K562 (cell line): ENCODE data around the gene VLDLR. TPM values are rescaled to one million over a fixed set of nuclear protein-coding genes. Genes with fewer than 3 reads are reported as not detected.

Experiments
- DIDO1 ChIP-seq: fragments of 450-650 bp; IDR thresholded peaks from 2 replicates; pipeline ENCODE4 v1.6.1; 2016; ENCODE audit warnings: low read depth, missing biosample characterization, missing genetic modification characterization
- MCM3 ChIP-seq: fragments of 450-650 bp; IDR thresholded peaks from 2 replicates; pipeline ENCODE4 v1.6.1; 2016
- polyA plus RNA-seq, 8 experiments: library from polyadenylated mRNA; depleted of rRNA in 4 of 8; stranded (reverse) in 5 of 8; unstranded in 3 of 8; fragments of >200 nt; fragmentation: Nextera tagmentation in 2 of 8; fragmentation: Illumina TruSeq in 1 of 8; extraction: Ambion mirVana in 2 of 8; extraction: Trizol in 1 of 8; gene quantifications; 2 replicates each; pipeline versions ENCODE4 v1.2.1 to v1.2.3, GENCODE V29; 2011 to 2014; ENCODE audit warnings: inconsistent platforms in 1 of 8, missing spikeins in 1 of 8
- total RNA-seq, 7 experiments: library from RNA; depleted of rRNA in 6 of 7; stranded (reverse); fragments of >200 nt in 6 of 7; fragmentation: Illumina TruSeq in 2 of 7; extraction: Trizol in 2 of 7; gene quantifications; 2 replicates each; pipeline versions ENCODE4 v1.2.1 to v1.2.3, GENCODE V29; 2011 to 2021; ENCODE audit warnings: low replicate concordance in 1 of 7
- TF ChIP-seq, protein P1 (sequence below), 2 experiments: fragments of 450-650 bp in 1 of 2; sonication (generic) in 1 of 2; formaldehyde crosslinking in 1 of 2; IDR thresholded peaks; 2 replicates each; pipeline versions ENCODE4 v1.7.1 to v1.9.0; 2016 to 2022; ENCODE audit warnings: inconsistent platforms in 1 of 2, mild to moderate bottlenecking in 1 of 2, missing genetic modification reagents in 1 of 2
- TF ChIP-seq, protein P2 (sequence below): fragments of 250-450 bp; sonication (Bioruptor Pico); IDR thresholded peaks from 2 replicates; pipeline ENCODE4 v1.9.0; 2021; ENCODE audit warnings: mild to moderate bottlenecking
- TF ChIP-seq, protein P3 (sequence below): fragments of 200-800 bp; sonication (Bioruptor generic); IDR thresholded peaks from 2 replicates; pipeline ENCODE4 v1.6.1; 2017; ENCODE audit warnings: missing genetic modification characterization, missing compliant biosample characterization
- TF ChIP-seq, protein P4 (sequence below): fragments of 250-450 bp; sonication (Bioruptor Pico); IDR thresholded peaks from 2 replicates; pipeline ENCODE4 v1.4.0; 2020
- TF ChIP-seq, protein P5 (sequence below): fragments of 450-650 bp; conservative IDR thresholded peaks from 2 replicates; pipeline ENCODE4 v1.6.1; 2016; ENCODE audit warnings: missing genetic modification characterization, low read depth, mild to moderate bottlenecking, control low read depth, missing compliant biosample characterization

The VLDLR gene
- total and polyA plus RNA-seq, 9 of the 15 experiments (the other 6 are each of a cell fraction or from before 2014, with no cell fraction given) = 0.03 to 0.58 (median 0.08) TPM

DNA sequence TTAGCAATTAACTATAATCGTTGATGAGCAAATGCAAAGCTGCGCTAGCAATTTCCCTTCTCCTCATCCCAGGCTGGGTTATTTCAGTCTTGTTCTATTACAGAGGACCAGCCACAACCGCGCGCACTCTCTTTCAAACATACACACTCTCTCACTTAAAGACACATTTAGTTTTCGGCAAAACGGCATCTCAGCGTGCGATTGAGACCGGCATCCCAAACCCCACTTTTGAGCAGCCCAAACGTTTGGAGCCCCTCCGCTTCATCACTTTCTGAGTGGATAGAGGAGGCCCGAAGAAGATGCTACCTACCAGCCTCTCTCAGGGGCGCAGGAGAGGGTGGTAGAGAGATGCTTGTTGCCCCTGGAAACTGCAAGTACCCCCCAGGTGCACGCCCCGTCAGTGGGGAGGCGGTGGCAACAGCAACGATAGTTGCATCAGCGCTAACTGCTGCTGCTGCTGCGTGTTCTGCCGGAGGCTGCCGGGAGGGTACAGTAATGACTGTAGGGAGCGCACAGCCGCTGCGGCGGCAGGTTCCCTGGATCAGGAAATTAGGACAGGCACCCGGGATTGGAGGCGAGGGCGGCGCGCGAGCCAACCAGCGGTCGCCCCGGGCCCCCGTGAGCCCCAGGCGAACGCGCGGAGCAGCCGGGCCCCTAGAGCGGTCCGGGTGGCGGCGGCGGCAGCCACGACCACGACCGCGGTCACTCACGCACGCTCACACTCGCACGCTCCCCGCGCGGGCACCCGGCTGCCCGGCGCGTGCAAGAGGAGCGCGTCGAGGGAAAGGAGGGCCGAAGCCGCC lies 467 bp upstream of the VLDLR start (continued):
- TF ChIP-seq, protein P1, sequence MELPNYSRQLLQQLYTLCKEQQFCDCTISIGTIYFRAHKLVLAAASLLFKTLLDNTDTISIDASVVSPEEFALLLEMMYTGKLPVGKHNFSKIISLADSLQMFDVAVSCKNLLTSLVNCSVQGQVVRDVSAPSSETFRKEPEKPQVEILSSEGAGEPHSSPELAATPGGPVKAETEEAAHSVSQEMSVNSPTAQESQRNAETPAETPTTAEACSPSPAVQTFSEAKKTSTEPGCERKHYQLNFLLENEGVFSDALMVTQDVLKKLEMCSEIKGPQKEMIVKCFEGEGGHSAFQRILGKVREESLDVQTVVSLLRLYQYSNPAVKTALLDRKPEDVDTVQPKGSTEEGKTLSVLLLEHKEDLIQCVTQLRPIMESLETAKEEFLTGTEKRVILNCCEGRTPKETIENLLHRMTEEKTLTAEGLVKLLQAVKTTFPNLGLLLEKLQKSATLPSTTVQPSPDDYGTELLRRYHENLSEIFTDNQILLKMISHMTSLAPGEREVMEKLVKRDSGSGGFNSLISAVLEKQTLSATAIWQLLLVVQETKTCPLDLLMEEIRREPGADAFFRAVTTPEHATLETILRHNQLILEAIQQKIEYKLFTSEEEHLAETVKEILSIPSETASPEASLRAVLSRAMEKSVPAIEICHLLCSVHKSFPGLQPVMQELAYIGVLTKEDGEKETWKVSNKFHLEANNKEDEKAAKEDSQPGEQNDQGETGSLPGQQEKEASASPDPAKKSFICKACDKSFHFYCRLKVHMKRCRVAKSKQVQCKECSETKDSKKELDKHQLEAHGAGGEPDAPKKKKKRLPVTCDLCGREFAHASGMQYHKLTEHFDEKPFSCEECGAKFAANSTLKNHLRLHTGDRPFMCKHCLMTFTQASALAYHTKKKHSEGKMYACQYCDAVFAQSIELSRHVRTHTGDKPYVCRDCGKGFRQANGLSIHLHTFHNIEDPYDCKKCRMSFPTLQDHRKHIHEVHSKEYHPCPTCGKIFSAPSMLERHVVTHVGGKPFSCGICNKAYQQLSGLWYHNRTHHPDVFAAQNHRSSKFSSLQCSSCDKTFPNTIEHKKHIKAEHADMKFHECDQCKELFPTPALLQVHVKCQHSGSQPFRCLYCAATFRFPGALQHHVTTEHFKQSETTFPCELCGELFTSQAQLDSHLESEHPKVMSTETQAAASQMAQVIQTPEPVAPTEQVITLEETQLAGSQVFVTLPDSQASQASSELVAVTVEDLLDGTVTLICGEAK (IDR thresholded peaks at IDR 0.05) = no peak
- TF ChIP-seq, protein P1 (CRISPR knock-in tag; IDR thresholded peaks at IDR 0.05) = no peak
- no peak for TF ChIP-seq DIDO1 (tag)
- TF ChIP-seq, protein P2, sequence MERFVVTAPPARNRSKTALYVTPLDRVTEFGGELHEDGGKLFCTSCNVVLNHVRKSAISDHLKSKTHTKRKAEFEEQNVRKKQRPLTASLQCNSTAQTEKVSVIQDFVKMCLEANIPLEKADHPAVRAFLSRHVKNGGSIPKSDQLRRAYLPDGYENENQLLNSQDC = no peak
- TF ChIP-seq, protein P3, sequence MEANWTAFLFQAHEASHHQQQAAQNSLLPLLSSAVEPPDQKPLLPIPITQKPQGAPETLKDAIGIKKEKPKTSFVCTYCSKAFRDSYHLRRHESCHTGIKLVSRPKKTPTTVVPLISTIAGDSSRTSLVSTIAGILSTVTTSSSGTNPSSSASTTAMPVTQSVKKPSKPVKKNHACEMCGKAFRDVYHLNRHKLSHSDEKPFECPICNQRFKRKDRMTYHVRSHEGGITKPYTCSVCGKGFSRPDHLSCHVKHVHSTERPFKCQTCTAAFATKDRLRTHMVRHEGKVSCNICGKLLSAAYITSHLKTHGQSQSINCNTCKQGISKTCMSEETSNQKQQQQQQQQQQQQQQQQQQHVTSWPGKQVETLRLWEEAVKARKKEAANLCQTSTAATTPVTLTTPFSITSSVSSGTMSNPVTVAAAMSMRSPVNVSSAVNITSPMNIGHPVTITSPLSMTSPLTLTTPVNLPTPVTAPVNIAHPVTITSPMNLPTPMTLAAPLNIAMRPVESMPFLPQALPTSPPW = no peak
- TF ChIP-seq MCM3 = no peak
- TF ChIP-seq, protein P4, sequence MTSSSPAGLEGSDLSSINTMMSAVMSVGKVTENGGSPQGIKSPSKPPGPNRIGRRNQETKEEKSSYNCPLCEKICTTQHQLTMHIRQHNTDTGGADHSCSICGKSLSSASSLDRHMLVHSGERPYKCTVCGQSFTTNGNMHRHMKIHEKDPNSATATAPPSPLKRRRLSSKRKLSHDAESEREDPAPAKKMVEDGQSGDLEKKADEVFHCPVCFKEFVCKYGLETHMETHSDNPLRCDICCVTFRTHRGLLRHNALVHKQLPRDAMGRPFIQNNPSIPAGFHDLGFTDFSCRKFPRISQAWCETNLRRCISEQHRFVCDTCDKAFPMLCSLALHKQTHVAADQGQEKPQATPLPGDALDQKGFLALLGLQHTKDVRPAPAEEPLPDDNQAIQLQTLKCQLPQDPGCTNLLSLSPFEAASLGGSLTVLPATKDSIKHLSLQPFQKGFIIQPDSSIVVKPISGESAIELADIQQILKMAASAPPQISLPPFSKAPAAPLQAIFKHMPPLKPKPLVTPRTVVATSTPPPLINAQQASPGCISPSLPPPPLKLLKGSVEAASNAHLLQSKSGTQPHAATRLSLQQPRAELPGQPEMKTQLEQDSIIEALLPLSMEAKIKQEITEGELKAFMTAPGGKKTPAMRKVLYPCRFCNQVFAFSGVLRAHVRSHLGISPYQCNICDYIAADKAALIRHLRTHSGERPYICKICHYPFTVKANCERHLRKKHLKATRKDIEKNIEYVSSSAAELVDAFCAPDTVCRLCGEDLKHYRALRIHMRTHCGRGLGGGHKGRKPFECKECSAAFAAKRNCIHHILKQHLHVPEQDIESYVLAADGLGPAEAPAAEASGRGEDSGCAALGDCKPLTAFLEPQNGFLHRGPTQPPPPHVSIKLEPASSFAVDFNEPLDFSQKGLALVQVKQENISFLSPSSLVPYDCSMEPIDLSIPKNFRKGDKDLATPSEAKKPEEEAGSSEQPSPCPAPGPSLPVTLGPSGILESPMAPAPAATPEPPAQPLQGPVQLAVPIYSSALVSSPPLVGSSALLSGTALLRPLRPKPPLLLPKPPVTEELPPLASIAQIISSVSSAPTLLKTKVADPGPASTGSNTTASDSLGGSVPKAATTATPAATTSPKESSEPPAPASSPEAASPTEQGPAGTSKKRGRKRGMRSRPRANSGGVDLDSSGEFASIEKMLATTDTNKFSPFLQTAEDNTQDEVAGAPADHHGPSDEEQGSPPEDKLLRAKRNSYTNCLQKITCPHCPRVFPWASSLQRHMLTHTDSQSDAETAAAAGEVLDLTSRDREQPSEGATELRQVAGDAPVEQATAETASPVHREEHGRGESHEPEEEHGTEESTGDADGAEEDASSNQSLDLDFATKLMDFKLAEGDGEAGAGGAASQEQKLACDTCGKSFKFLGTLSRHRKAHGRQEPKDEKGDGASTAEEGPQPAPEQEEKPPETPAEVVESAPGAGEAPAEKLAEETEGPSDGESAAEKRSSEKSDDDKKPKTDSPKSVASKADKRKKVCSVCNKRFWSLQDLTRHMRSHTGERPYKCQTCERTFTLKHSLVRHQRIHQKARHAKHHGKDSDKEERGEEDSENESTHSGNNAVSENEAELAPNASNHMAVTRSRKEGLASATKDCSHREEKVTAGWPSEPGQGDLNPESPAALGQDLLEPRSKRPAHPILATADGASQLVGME (CRISPR knock-in tag) = no peak
- TF ChIP-seq, protein P5, sequence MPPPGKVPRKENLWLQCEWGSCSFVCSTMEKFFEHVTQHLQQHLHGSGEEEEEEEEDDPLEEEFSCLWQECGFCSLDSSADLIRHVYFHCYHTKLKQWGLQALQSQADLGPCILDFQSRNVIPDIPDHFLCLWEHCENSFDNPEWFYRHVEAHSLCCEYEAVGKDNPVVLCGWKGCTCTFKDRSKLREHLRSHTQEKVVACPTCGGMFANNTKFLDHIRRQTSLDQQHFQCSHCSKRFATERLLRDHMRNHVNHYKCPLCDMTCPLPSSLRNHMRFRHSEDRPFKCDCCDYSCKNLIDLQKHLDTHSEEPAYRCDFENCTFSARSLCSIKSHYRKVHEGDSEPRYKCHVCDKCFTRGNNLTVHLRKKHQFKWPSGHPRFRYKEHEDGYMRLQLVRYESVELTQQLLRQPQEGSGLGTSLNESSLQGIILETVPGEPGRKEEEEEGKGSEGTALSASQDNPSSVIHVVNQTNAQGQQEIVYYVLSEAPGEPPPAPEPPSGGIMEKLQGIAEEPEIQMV (tag) = no peak
